GM21447 (cell line): ENCODE data around the gene ADCY3.
A peak's percentile ranks its signal among the peaks of the same experiment; 100 is the strongest.

ENCODE experiments used
- ATAC-seq: cut with Tn5 transposase; IDR thresholded peaks from one replicate; pipeline ENCODE4 v1.9.1; 2021; ENCODE audit not compliant: unreplicated experiment

Gene ADCY3

GRCh38 chr2:24926220-24926601 lies 6.2 kb upstream of the ADCY3 start:
- no peak for ATAC-seq

GRCh38 chr2:24925815-24926214 lies 5.8 kb upstream of the ADCY3 start:
- ATAC-seq: no peak

- ATAC-seq: no peak
Measured at GRCh38 chr2:24924732-24925131, 4.7 kb upstream of the ADCY3 start.

- no peak for ATAC-seq
Measured at GRCh38 chr2:24924266-24924665, 4.2 kb upstream of the ADCY3 start.

DNA sequence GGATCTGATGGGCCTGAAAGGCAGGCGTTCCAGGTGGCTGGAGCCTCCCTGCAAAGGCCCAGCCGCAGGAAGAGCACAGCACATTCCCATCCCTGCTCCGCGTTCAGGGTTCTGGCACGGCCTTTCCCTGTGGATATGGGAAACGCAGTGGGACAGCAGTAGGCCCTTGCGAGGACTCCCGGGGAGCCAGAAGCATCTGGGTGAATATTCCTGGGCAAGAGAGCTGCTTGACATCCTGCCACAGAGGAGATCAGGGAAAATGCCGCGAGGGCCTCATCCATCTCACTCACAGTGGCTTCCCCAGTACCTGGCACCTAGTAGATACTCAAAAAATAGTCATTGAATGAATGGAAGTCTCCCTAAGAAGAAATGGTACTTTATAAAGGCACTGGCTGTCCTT lies 3.1 kb upstream of the ADCY3 start:
- no peak for ATAC-seq

DNA sequence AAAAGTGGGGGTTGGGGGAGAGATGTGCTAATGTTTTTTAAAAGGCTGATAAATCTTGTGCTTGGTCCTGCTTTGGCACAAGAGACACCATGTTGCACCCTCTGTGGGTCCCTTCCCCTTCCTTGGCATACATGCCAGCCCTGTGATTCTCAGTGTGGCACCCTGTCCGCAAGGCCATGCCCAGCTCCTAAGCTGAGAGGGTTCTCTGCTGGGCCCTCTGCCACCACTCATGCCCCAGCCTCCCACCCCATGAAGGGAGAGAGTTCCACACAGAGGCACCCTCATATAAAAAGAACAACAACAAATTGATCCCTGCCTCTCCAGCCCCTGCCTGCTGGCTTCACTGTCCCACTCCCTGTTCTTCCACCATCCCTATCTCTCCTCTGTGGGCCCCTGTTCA lies 2.5 kb upstream of the ADCY3 start:
- ATAC-seq: no peak

DNA sequence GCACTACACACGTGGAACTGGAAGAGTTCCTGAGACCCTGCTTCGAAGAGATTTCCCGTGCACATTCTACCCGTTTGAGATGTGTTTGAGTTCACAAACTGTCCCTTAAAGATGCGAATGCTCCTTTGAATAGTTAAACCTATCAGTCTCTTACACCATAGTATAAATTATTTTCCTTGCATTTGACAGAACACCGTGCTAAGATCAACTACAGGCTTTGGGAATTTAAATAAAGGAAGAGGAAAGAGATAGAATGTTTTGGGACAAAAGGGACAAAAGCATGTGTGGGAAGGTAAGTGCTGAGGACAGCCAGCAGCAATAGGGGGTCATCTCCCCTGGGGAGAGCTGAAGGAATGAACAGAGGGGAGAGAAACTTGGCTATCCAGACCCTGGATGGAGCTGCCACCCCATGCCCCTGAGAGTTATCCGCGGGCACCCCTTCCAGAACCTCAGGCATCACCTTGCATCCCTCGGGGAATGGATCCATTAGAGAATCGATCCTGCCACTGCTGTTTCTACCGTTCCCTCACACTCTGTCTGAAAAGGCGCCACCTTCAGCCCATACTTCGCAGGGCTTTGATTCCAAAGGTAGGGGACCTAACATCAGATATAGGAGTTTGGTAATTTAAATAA lies 888 bp upstream of the ADCY3 start:
- no peak for ATAC-seq

- ATAC-seq: peak; percentile 6
Measured at GRCh38 chr2:24919506-24920097, 435 bp downstream of the ADCY3 start.

- ATAC-seq: no peak
Measured at GRCh38 chr2:24919037-24919505, 966 bp downstream of the ADCY3 start.

DNA sequence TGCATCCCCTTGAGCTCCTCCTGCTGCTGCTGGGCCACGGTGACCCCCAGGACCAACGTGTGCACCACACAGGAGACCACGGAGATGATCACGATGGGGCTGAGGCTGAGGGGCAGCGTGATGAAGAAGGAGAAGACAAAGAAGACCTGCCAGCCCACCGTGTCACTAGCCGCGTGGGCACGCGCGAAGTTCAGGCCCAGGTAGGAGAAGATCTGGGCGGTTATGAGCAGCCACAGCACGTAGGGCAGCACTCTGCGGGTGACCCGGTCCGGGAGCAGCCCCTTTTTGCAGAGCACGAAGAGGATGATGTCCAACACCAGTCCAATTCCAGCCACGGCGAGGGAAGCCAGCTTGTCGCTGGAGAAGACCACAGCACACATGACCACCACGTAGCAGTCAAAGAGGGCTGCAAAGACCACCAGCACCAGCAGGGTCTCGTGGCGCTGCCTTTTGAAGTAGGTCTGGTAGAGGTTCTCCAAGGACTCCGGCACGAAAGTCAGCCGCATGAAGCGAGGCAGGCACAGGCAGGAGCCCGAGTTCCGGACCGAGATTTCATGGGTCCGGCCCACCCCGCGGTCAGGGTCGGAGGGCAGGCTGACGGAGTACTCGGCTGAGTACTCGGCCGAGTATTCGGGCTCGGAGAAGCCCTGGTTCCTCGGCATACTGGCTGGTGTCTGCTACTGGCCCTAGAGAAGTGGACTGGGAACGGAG lies 1.6 kb downstream of the ADCY3 start:
- no peak for ATAC-seq

GRCh38 chr2:24917731-24918325 lies 2.2 kb downstream of the ADCY3 start:
- ATAC-seq: no peak

- ATAC-seq: no peak
Measured at GRCh38 chr2:24917086-24917485, 3.0 kb downstream of the ADCY3 start.

DNA sequence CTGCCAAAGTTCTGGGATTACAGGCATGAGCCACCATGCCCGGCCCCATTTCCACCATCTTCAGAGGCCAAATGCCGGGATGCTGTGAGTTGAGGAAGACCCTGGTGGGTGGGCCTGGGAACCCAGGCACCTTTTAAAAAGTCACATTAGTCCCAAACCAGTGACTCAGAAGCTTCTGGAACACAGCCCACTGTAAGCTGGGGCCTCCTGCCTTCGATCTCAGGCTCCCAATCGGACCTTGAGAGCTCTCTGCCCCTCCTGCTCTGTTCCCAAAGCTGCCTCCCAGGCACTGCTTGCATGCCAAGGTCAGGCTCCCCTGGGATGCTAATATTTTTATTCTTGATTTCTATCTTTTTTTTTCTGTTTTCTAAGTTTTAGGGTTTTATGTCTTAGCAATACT lies 4.2 kb downstream of the ADCY3 start:
- ATAC-seq: no peak

GRCh38 chr2:24915175-24915574 lies 4.9 kb downstream of the ADCY3 start:
- no peak for ATAC-seq

GRCh38 chr2:24914713-24915112 lies 5.3 kb downstream of the ADCY3 start:
- ATAC-seq: no peak

DNA sequence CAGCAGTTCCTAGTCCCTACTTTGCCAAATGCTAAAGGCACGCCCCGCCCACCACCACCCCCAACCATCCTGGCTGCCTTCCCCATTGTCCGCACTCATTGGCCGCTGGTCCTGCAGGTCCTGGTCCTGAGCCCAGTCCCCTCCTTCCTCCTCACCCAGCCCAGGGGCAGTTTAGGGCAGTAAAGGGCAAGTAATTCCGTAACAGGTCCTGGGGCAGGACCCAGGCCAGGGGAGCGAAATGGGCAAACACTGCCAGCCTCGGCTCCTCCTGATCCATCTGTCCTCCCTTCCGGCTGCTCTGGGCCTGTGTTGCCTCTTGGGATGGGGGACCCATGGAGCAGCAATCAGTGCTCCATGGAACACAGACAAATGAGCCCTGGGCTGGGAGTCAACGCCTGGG lies 6.1 kb downstream of the ADCY3 start:
- no peak for ATAC-seq

- ATAC-seq: no peak
Measured at GRCh38 chr2:24912986-24913385, 7.1 kb downstream of the ADCY3 start.

DNA sequence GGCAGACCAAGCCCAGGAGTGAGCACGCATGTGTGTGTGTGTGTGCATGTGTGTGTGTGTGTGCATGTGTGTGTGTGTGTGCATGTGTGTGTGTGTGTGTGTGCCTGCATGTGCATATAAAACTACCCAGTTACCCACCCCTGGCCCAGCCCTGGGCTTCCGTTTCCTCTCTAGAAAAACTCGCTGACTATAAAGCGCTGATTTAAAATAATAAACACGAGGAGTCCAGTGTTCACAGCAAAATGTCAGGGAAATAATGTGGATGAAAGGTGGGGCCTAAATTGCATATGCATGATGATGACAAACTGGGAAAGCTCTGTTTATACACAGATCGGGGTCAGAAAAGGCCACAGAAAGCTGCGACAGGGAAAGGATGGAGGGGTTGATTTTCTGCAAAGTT lies 7.5 kb downstream of the ADCY3 start:
- no peak for ATAC-seq

DNA sequence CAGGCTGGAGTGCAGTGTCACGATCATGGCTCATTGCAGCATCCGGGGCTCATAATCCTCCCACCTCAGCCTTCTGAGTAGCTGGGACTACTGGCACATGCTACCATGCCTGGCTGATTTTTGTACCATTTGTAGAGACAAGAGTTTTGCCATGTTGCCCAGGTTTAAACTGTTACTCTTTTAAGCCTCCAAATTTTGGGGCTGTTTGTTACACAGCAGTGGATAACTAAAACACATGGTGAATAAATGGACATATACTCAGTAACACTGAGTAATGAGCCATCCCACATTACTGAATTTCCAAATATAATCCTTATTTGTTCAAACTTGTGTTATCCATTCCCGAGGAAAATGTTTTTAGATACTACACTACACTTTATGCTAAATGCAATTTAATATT lies 9.8 kb downstream of the ADCY3 start:
- ATAC-seq: no peak

DNA sequence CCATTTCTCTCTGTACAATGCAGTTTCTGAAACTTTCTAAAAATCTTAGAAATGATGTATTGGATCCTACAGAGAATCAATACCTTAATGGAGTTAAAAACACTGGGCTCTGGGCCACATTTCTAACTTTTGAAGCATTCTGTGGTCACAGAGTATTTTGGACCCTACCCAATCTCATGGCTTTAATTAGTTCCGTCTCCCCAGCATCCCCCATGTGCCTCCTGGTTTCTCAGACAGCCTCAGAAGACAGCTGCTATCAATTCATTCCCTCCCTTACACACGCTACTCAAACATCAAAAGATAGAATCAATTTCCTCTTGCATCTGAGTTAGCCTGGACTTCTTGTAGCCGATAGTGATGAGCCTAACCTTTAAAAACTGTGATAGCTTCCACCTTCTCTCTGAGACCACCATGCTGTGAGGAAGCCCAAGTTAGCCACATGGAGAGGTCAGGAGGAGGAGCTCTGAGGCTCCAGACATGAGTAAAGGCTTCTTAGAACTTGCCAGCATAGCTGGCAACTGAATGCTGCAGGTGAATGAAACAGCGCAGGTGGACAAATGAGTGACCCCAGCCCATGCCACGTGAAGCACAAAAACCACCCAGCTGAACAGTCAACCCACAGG lies 10.4 kb downstream of the ADCY3 start:
- no peak for ATAC-seq

DNA sequence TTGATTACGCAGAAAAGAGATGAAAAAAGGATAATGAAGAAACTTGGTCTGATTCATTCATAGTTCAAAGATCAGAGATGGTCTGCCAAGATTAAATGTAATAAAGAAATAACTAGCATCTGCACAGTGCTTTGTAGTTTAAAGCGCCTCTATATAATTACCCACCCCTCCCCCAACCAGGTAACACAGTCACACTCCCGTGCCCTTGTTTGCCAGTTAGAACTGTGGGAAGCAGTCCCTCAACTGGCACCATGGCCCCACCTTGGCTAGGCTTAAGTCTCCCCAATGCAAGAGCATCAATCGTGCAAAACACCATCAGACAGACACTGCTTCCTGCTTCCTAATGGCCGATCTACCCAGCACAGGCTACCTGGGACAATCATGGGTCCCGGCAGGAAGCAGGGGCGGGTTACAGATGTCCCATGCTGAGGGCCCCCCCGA lies 11.6 kb downstream of the ADCY3 start:
- ATAC-seq: no peak

GRCh38 chr2:24907116-24907515 lies 12.9 kb downstream of the ADCY3 start:
- ATAC-seq: no peak
